Measurements from ENCODE around the gene PLAC8L1.
"Not testable (repeated sequence)": the region's sequence is repeated elsewhere in the genome, so short reads cannot be mapped to it uniquely, and the experiment has no call there.

Gene PLAC8L1, protein sequence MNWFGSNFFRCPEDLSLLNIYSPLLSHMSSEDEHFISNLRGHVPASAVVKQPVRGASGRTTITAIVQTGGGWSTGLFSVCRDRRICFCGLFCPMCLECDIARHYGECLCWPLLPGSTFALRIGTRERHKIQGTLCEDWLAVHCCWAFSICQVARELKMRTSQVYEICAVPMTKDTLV
- 0.36 to 0.61 (median 0.54) reads per million in 4 donors for total RNA-seq

DNA sequence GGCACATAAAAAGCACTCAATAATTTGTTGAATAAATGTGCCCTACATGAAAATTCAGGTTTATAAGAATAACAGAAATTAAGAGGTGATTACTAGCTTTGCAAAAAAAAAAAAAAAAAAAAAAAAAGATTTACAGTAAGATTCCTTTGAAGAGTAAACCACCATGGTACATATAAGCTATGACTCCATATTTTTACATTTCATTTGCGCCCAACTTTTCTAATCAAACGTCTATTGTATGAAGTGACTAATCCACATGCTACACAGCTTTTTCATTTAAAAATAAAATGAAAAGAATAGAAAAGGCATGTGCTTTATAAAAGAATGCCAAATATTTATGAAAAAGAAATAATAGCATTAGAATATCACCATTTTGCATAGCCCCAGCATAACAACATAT is at the start of gene PLAC8L1:
Gene PLAC8L1 (minus strand): TSS at position 101 of the 400 bp plus-strand sequence. CDS start 1,266 bp downstream, outside the sequence.
- no peak for DNase-seq

DNA sequence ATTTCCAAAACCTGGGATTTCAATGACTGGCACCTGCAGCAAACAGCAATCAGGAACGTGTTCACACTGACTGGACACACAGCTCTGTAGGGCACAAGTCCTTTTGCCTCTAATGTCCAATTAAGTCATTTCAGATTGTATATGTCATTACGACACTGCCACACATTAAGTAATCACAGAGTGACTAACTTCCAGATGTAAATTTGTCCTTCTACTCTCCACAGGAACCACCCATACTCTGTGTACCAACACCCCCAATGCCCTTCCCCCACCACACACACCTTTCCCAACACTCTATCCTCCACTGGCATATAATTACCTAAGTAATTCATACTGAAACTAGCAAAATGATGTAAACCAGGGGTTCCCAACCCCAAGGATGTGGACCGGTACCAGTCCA is 46.6 kb upstream of the PLAC8L1 start:
- DNase-seq = no peak

DNA sequence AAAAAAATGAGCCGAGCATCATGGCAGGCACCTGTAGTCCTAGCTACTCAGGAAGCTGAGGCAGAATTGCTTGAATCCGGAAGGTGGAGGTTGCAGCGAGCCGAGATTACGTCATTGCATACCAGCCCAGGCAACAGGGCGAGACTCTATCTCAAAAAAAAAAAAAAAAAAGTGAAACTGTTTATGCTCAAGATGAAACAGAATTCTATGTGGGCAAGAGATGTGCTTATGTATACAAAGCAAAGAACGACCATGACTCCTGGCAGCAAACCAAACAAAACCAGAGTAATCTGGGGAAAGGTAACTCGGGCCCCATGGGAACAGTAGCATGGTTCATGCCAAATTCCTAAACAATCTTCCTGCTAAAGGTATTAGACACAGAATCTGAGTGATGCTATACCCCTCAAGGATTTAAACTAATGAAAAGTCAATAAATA is 32.6 kb upstream of the PLAC8L1 start:
- DNase-seq = peak in 1 of 5 donors; percentile 4

DNA sequence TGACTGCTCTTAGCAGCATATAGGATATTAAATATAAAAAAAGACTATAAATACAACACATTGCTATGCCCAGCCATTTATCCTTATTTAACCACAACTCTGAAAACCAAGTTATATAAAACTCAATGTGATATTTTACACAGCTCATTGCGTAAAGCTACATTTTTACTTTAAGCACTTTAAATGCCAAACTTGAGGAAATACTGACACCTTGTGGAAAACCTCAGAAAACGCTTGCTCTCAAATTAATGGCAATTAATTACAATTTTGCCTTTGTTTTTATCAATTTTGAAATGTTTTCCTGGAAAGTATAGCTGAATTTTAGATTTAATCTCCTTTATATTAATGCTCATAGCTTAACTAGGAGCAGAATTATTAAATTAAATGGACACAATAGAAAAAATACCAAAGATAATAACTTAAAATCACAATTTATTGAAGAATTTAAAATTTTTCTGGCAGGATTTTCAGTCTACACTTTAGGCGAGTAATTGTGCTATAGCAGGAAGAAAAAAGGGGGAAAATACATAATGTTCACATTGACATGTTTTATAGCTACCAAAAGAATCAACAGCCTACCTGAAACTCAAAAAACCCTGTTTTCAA is 25.2 kb upstream of the PLAC8L1 start:
- DNase-seq = peak in 1 of 5 donors; percentile 4

DNA sequence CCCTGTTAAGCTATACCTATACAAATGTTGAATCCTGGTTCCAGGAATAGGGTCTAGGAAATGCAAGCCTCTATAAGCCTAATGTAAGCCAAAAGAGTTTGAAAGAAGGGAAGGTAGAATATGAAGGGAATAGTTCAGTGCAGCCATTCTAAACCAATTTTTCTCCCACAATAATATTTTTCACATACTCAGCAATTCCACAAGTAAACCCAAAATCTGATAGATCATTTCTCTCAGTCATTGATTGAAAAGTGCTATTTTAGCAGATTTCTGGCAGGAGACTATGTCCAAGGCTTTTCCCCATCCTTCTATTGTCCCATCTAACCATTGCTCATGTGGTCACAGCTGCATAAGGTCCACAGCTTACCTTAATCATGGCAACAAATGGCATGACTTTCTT is 20.7 kb upstream of the PLAC8L1 start:
- no peak for DNase-seq

DNA sequence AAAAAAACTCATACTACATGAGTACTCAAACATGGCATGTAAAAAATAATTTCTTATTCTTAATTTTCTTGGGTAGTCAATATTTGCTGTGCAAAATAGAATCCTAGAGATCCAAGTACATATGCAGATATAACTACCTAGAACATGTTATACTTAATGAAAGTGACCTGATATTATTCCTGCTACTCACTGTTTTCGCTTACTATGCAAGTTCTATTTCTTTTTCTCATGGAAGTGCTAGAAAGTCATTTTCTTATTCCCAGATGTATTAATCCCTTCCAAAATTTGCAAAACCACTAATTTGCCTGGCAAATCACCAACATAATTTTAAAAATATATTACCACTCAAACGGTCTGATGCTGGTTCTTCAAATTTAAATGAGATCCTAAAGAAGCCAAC is 19.2 kb upstream of the PLAC8L1 start:
- no peak for DNase-seq

DNA sequence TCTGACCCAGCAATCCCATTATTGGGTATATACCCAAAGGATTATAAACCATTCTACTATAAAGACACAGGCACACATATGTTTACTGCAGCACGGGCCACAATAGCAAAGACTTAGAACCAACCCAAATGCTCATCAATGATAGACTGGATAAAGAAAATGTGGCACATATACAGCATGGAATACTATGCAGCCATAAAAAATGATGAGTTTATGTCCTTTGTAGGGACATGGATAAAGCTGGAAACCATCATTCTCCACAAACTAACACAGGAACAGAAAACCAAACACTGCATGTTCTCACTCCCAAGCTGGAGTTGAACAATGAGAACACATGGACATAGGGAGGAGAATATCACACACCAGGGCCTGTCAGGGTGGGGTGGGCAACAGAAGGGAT is 16.1 kb upstream of the PLAC8L1 start:
- not testable (repeated sequence) for DNase-seq

DNA sequence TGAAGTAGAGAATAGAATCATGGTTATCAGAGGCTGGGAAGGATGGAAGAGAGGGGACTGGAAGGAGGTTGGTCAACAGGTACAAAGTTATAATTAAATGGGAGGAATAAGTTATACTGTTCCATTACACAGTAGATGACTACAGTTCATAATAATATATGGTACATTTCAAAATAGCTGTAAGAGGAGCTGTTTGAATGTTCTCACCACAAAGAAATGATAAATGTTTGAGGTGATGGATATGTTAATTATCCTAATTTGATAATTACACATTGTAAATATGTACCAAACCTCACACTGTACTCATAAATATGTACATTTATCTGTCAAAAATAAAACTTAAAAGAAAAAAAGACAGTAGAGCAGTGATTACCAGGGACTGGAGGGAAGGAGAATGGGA is 12.9 kb upstream of the PLAC8L1 start:
- no peak for DNase-seq

DNA sequence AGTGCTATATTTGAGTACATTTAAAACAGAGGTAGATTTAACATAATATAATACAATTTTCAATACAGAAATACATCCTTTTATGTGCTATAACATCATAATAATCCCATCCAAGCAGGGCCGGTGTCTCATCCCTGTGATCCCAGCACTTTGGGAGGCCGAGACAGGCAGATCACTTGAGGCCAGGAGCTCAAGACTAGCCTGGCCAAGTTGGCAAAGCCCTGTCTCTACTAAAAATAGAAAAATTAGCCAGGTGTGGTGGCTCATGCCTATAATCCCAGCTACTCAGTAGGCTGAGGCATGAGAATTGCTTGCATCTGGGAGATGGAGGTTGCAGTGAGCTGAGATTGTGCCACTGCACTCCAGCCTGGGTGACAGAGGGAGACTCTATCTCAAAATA is 11.8 kb upstream of the PLAC8L1 start:
- not testable (repeated sequence) for DNase-seq

DNA sequence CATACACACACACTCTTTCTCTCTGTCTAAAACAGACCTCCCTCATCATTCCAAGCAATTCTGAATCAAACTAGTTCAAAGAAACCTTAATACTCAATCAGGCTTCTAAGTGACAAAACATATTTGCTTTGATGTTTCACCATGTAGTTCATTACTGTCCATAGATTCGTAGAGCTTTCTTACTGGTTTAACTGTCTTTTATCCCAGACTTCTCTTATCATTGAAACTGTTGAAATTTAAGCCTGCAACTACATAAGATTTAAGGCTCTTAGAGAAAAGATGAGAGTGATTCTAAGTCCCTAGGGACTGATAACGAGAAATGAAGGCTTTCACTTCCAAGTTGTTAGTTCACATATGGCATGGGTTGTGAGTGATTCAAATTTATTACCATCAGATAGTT is 11.0 kb upstream of the PLAC8L1 start:
- DNase-seq = no peak

DNA sequence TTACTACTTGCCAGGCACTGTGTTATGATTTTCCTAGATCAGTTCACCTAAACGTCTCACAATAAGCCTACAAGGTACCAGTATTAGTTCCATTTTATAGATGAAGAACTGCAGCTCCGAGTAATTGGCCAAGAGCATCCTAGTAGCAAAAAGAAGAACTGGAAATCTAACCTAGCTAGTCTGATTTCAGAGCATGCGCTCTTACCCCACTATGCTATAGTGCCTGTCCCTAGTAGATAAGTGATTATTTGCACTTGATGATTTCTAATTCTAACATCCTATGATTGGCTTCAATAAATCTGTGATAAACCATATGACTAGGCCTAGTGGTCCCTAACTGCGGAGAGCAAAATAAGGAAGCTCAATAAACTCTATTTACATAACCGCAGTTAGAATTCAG is 7.1 kb upstream of the PLAC8L1 start:
- DNase-seq = no peak

DNA sequence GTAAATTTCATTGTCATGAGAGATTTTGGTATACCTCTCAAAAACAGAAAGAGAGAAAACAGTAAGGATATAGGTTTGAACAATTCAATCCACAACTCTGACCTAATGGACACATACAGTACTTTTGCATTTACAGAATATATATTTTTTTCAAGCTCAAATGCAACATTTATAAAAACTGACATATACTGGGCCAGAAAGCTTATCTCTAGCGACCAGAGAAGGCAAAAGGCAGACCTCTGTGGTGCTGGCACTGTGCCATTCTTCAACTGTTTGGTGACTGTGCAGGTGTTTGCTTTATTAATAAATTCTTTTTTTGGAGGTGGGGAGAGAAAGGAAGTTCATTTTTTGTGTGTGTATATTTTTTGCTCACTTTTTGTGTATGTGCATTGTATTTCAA is 6.0 kb upstream of the PLAC8L1 start:
- no peak for DNase-seq

DNA sequence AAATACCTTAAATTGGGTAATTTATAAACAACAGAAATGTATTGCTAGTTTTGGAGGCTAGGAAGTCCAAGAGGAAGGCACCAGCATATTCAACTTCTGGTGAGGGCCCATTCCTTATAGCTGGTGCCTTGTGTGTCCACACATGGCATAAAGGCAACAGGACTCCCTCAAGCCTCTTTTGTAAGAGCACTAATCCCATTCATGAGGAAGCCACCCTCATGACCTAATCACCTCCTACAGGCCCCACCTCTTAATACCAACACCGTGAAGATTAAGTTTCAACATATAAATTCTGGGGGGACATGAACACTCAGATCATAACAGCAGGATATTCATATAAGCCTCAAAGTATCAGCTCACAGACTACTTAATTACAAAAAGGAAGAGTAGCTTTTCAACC is 4.0 kb upstream of the PLAC8L1 start:
- DNase-seq = no peak

DNA sequence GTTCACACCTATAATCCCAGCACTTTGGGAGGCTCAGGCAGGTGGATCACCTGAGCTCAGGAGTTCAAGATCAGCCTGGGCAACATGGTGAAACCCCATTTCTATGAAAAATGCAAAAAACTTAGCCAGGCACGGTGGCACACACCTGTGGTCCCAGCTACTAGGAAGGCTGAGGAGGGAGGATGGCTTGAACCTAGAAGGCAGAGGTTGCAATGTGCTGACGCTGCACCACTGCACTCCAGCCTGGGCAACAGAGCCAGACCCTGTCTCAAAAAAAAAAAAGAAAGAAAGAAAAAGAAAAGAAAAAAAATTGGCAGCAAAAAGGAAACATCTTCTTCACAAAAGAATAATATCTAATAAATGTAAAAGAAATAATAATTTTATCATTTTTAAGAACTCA is 3.5 kb upstream of the PLAC8L1 start:
- not testable (repeated sequence) for DNase-seq

DNA sequence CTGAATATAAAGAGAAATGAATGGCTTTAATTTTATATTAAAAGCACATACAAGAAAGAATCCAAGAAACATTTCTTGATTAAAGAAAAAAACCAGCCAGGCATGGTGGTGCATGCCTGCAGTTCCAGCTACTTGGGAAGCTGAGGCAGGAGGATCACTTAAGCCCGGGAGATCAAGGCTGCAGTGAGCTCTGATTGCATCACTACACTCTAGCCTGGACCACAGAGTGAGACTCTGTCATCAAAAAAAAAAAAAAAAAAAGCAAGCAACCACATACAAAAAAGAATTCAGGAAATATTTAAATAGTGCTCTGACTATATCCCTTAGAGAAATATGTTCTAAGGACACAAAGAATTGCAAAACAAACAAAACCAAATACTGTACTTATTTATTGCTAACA is 2.5 kb upstream of the PLAC8L1 start:
- no peak for DNase-seq

DNA sequence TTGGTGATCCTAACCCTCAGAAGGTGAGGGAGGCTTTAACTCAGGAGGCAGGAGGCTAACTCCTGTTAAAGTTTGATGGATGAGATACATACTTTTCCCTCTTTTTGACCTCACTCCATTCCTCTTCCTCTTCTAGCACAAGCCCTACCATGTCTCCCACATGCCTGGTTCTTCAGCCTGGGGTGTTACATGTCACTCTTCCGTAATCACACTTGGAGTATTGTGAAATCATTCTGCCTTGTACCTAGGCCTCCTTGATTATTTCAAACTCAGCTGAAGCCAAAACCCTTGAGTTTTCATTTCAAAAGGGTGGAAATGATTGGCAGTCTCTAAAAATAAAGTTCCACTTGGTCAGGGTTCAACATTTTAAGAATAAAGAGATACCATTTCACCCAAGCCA is 1.8 kb downstream of the PLAC8L1 start:
- no peak for DNase-seq

DNA sequence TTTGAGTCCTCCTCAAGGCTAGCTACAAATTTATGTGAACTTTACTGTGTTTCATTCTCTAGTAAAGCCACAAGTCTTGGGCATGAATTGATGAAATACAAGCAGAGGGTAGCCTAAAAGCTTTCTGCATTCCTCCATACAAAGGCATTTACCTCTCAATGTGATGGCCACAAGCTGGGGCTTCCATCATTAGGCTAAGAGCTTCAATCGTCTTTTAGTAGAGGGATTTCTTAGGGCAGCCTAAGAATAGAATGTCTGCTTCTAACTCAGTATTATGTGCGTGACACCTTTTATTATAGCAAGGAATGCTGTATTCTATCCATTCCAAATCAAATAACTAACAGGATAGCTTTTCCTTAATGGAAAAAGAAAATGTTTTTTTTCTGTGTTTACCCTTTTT is 3.7 kb downstream of the PLAC8L1 start:
- DNase-seq = no peak

DNA sequence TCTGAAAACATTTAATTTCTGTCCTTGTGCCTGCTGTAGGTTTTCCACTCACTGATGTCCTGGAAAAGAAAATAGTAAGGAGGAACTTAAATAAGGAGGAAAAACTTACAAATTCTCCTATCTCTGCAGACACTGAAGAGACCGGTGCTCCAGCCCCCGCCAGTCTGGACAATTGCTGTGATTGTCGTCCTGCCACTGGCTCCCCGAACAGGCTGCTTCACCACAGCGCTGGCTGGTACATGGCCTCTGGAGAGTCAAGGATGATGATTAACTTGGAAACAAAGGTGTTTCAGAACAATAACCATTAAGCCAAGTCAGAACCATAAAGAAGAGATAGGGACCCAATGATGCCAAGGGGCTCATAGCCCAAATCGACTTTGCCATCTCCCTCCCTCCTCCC is 7.3 kb downstream of the PLAC8L1 start:
- no peak for DNase-seq

DNA sequence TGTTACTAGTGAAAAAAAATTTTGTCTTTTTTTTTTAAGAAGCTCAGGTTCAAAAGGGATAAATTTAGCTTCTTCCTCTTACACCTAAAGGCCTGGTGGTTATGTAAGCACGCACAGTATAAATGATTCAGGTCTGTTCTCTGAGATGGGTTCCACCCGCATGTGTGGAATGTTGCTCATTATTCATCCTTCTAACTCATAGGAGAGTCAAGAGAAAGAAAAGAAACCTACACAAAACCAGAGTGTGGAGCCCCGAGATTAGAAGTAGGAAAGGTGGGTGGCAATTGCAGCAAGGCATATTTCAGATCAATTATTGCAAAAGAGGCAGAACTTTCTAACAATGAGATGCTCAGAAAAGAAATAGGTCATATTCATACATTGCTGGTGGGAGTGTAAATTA is 13.5 kb downstream of the PLAC8L1 start:
- no peak for DNase-seq

DNA sequence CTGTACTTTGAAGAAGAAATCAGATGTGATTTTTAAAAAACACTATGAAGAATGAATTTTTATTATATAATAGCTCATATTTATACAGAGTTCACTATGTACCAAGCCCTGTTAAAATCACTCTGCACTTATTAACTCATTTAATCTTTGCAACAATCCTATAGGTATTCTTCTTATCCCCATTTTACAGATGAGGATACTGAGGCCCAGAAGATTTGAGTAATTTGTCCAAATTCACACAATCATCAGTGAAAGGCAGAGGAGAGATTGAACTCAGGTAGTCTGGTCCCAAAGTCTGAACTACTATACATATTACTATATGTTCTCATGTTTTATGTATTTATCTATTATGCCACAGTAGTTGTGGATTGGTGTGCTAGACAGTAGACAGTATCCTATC is 16.1 kb downstream of the PLAC8L1 start:
- DNase-seq = no peak

DNA sequence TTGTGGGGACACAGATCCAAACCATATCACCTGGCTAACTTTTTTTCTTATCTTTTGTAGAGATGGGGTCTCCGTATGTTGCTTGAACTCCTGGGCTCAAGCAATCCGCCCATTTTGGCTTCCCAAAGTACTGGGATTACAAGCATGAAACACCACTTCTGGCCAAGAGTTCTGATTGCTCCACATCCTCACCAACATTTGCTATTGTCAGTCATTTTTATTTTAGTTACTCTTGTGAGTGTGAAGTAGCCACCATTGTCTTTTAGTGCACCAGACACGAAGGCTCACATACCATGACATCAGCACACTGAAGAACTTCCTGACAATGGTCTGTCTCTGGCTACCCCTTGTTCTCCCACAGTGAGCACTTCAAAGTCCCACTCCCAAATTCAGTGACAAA is 17.3 kb downstream of the PLAC8L1 start:
- DNase-seq = no peak

DNA sequence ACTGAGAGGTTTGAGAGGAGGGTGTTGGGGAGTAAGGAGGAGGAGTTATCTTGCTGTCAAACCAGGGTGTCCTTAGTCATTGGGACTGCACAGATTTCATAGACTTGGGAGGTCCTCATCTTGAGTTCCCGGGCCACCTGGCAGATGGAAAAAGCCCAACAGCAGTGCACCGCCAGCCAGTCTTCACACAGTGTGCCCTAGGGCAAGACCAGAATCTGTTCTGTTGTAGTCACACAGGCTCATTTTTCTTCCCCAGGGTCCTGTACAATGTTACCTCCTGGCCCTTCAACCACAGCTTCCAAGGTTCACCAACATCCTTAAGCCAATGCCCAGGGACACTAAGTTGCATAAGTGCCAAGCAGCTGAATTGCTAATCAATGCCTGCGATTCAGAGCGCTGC is 21.0 kb downstream of the PLAC8L1 start:
- no peak for DNase-seq

DNA sequence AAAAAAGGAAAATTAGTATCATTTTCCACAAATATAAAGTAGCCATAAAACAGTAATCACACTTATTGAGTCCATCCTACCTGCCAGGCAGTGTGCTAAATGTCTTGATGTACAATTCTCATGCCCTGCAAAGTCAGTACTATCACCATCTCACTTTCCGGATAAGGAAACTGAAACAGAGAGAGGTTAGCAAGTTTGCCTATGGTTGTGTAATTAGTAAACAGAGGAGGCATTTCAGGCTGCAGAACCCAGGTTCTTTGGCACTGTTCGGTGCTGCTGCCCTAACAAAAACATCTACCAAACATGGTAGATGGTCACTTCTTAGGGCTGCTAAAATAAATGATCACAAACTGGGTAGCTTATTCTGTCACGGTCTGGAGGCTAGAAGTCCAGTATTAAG is 22.6 kb downstream of the PLAC8L1 start:
- DNase-seq = peak in 1 of 5 donors; percentile 52

DNA sequence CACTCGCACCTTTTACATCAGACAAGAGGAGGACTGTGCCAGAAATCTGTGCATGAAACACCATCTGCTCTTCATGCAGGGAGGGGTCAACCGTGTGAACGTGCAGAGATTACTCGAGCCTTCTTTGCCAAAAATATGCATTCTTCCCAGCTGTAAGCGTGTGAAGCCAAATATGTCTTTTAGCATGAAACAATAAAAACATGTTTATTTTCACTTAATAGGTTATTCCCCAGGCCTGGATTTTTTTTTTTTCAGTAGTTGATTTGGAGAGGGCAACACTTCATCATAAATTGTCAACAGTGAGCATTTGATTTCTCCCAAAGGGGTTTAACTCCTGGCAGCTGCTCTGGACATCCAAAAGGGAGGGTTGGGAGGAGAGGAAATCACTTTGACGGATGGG is 23.8 kb downstream of the PLAC8L1 start:
- no peak for DNase-seq
